WTC11 (cell line): Measurements from ENCODE around the gene ZNF471. TPM values are rescaled to one million over a fixed set of nuclear protein-coding genes. Genes with fewer than 3 reads are reported as not detected.
A peak's percentile ranks its signal among the peaks of the same experiment; 100 is the strongest.

ENCODE experiments used
- ATAC-seq: fragments of 200-7000 bp; cut with Tn5 transposase; 2 replicates; pipeline ENCODE4 v1.10.0; 2021; ENCODE audit warnings: mild to moderate bottlenecking, moderate library complexity
- CTCF ChIA-PET: fragments of 300-600 bp; sonication (Branson Sonifier 250); formaldehyde crosslinking; loops from one replicate; lab custom pipeline; 2021; ENCODE audit warnings: antibody characterized with exemption; lab: Charles Lee
- POLR2A ChIA-PET: fragments of 350-600 bp; sonication (Branson Sonifier 250); formaldehyde crosslinking; loops from one replicate; lab custom pipeline; 2021; ENCODE audit warnings: antibody characterized with exemption; lab: Charles Lee
- DNase-seq: peaks from one replicate; pipeline ENCODE4 v3.0.0; 2021; ENCODE audit warnings: low spot score
- H3K27ac Mint-ChIP-seq: 2 replicates; pipeline ENCODE4 v1.8.0; 2021; ENCODE audit warnings: mixed read lengths
- H3K27me3 Mint-ChIP-seq: 2 replicates; pipeline ENCODE4 v1.8.0; 2021; ENCODE audit warnings: low read depth, mild to moderate bottlenecking, moderate library complexity, mixed read lengths
- H3K36me3 Mint-ChIP-seq: 2 replicates; pipeline ENCODE4 v1.8.0; 2021; ENCODE audit warnings: mixed read lengths
- H3K4me1 Mint-ChIP-seq: 2 replicates; pipeline ENCODE4 v1.8.0; 2022; ENCODE audit warnings: mixed read lengths
- H3K4me3 Mint-ChIP-seq: 2 replicates; pipeline ENCODE4 v1.8.0; 2021; ENCODE audit warnings: mild to moderate bottlenecking, moderate library complexity, mixed read lengths
- H3K9me3 Mint-ChIP-seq: 2 replicates; pipeline ENCODE4 v1.8.0; 2021; ENCODE audit warnings: mixed read lengths
- AR ChIP-seq: fragments of 250-450 bp; sonication (Bioruptor Pico); IDR thresholded peaks from 2 replicates; pipeline ENCODE4 v1.9.0; 2021; ENCODE audit warnings: mild to moderate bottlenecking
- ATF1 ChIP-seq: sonication (generic); formaldehyde crosslinking; IDR thresholded peaks from 2 replicates; pipeline ENCODE4 v1.8.1; 2023; ENCODE audit warnings: mild to moderate bottlenecking, moderate library complexity, missing genetic modification reagents
- ATF6 ChIP-seq: sonication (generic); formaldehyde crosslinking; IDR thresholded peaks from 2 replicates; pipeline ENCODE4 v1.8.1; 2023; ENCODE audit warnings: mild to moderate bottlenecking, missing genetic modification reagents
- GTF2I ChIP-seq: fragments of 250-450 bp; sonication (Bioruptor Pico); conservative IDR thresholded peaks from 2 replicates; pipeline ENCODE4 v1.4.0; 2021; ENCODE audit warnings: mild to moderate bottlenecking
- HMGXB4 ChIP-seq: sonication (generic); formaldehyde crosslinking; IDR thresholded peaks from 2 replicates; pipeline ENCODE4 v1.8.1; 2023; ENCODE audit warnings: mild to moderate bottlenecking, moderate library complexity, missing genetic modification reagents
- KAT7 ChIP-seq: sonication (generic); formaldehyde crosslinking; IDR thresholded peaks from 2 replicates; pipeline ENCODE4 v1.8.1; 2023; ENCODE audit warnings: missing genetic modification reagents, mild to moderate bottlenecking, borderline replicate concordance
- NR1H2 ChIP-seq: sonication (generic); formaldehyde crosslinking; IDR thresholded peaks from 2 replicates; pipeline ENCODE4 v1.9.0; 2021; ENCODE audit warnings: mild to moderate bottlenecking, moderate library complexity, missing genetic modification reagents
- PRDM15 ChIP-seq: sonication (generic); formaldehyde crosslinking; IDR thresholded peaks from 2 replicates; pipeline ENCODE4 v1.8.0; 2022; ENCODE audit warnings: missing genetic modification reagents
- PREB ChIP-seq: sonication (generic); formaldehyde crosslinking; IDR thresholded peaks from 2 replicates; pipeline ENCODE4 v1.8.1; 2022; ENCODE audit warnings: mild to moderate bottlenecking, missing genetic modification reagents, moderate library complexity, borderline replicate concordance
- SOX15 ChIP-seq: fragments of 250-450 bp; sonication (Bioruptor Pico); IDR thresholded peaks from 2 replicates; pipeline ENCODE4 v1.9.0; 2021; ENCODE audit warnings: mild to moderate bottlenecking
- TEAD1 ChIP-seq: sonication (generic); formaldehyde crosslinking; IDR thresholded peaks from 2 replicates; pipeline ENCODE4 v1.8.0; 2022; ENCODE audit warnings: mild to moderate bottlenecking, missing genetic modification reagents
- ZBTB43 ChIP-seq: sonication (generic); formaldehyde crosslinking; IDR thresholded peaks from 2 replicates; pipeline ENCODE4 v1.8.1; 2023; ENCODE audit warnings: mild to moderate bottlenecking, missing genetic modification reagents
- ZMAT4 ChIP-seq: fragments of 250-450 bp; sonication (Bioruptor Pico); IDR thresholded peaks from 2 replicates; pipeline ENCODE4 v1.9.0; 2021; ENCODE audit warnings: mild to moderate bottlenecking
- ZNF232 ChIP-seq: sonication (generic); formaldehyde crosslinking; IDR thresholded peaks from 2 replicates; pipeline ENCODE4 v1.8.0; 2022; ENCODE audit warnings: mild to moderate bottlenecking, missing genetic modification reagents
- ZNF281 ChIP-seq: sonication (generic); formaldehyde crosslinking; IDR thresholded peaks from 2 replicates; pipeline ENCODE4 v1.8.0; 2023; ENCODE audit warnings: mild to moderate bottlenecking, missing genetic modification reagents
- ZNF423 ChIP-seq: fragments of 250-450 bp; sonication (Bioruptor Pico); IDR thresholded peaks from 2 replicates; pipeline ENCODE4 v2.1.2; 2022; ENCODE audit warnings: mild to moderate bottlenecking, moderate library complexity
- ZNF512 ChIP-seq: sonication (generic); formaldehyde crosslinking; IDR thresholded peaks from 2 replicates; pipeline ENCODE4 v1.8.1; 2022; ENCODE audit warnings: missing genetic modification reagents, borderline replicate concordance
- total RNA-seq: library from RNA; stranded (reverse); gene quantifications from 3 replicates; pipeline ENCODE4 v1.2.3, GENCODE V29; 2021

Gene ZNF471
- total RNA-seq, 1 experiment from 2014 or later: 1.5 TPM

GRCh38 chr19:56525214-56525860, 17.7 kb downstream of the ZNF471 start (continued):
- no peak for TF ChIP-seq ATF6 (CRISPR knock-in tag)

- Mint-ChIP-seq H3K27ac (no peak overlapping the region), H3K9me3 (peaks cover 65% of the 10 kb centered on the region)
- POLR2A ChIA-PET: no interaction called here
These were observed 29.8 kb downstream of the ZNF471 start for GRCh38 chr19:56537442-56537841.

More at GRCh38 chr19:56537442-56537841, 29.8 kb downstream of the ZNF471 start:
- 0 out of 2 replicates have a peak, but pooled peaks cover 3% of the 10 kb centered on the region for H3K4me1 Mint-ChIP-seq
- peak overlapping the region; percentile 71 for H3K4me3 Mint-ChIP-seq
- no peak for TF ChIP-seq PREB
- no peak for TF ChIP-seq SOX15 (CRISPR knock-in tag)
- TF ChIP-seq GTF2I (CRISPR knock-in tag): no peak
- no peak for TF ChIP-seq ZBTB43 (CRISPR knock-in tag)
- no peak for TF ChIP-seq ZNF281
- no peak for TF ChIP-seq ZNF232 (CRISPR knock-in tag)
- no peak for TF ChIP-seq KAT7 (CRISPR knock-in tag)
- no peak for TF ChIP-seq TEAD1 (CRISPR knock-in tag)
- no peak for TF ChIP-seq ATF1 (CRISPR knock-in tag)
- TF ChIP-seq NR1H2 (CRISPR knock-in tag): no peak
- no peak for TF ChIP-seq PRDM15 (CRISPR knock-in tag)
- no peak for TF ChIP-seq ZMAT4 (CRISPR knock-in tag)
- no peak for TF ChIP-seq HMGXB4 (CRISPR knock-in tag)
- no peak for TF ChIP-seq AR (CRISPR knock-in tag)
- TF ChIP-seq ZNF512 (CRISPR knock-in tag): no peak
- TF ChIP-seq ZNF423 (CRISPR knock-in tag): no peak
- TF ChIP-seq, all 79 proteins: peak for 0
- ATAC-seq: no peak
- no peak for DNase-seq
- H3K27me3 Mint-ChIP-seq: peaks cover 11% of the 10 kb centered on the region
- H3K36me3 Mint-ChIP-seq: peaks cover 53% of the 10 kb centered on the region
- CTCF ChIA-PET: no interaction called here
